ENCODE data around the gene TFCP2. TPM values are rescaled to one million over a fixed set of nuclear protein-coding genes. Genes with fewer than 3 reads are reported as not detected.
"Not testable (repeated sequence)": the region's sequence is repeated elsewhere in the genome, so short reads cannot be mapped to it uniquely, and the experiment has no call there.

The TFCP2 gene
- total RNA-seq, 2 donors from 2014 or later: 8.6 to 9.6 TPM

- peak overlapping the region; percentile 91 to 95 for H3K27ac ChIP-seq
- H3K4me1 ChIP-seq: peaks cover 0 to 26% of the 10 kb centered on the region in 2 donors
- H3K4me3 ChIP-seq: peak overlapping the region; percentile 80 to 85
- DNase-seq (ENCODE audit: low spot score): no peak
- H3K27me3 ChIP-seq: no peaks in the 10 kb centered on the region
- H3K9me3 ChIP-seq: no peaks in the 10 kb centered on the region
- no peak for TF ChIP-seq CTCF (IDR thresholded peaks at IDR 0.05)
- no peaks in the 10 kb centered on the region for H3K36me3 ChIP-seq
These were observed 90.3 kb downstream of the TFCP2 start for GRCh38 chr12:51082561-51083125.

GRCh38 chr12:51081421-51081820 is 91.5 kb downstream of the TFCP2 start:
- no peak for DNase-seq (ENCODE audit: low spot score)
- no peak overlapping the region for H3K4me3 ChIP-seq
- no peaks in the 10 kb centered on the region for H3K36me3 ChIP-seq
- H3K4me1 ChIP-seq: peaks cover 0 to 38% of the 10 kb centered on the region in 2 donors
- H3K9me3 ChIP-seq: no peaks in the 10 kb centered on the region
- no peaks in the 10 kb centered on the region for H3K27me3 ChIP-seq
- no peak for TF ChIP-seq CTCF (IDR thresholded peaks at IDR 0.05)
- no peak overlapping the region for H3K27ac ChIP-seq

- Histone ChIP-seq H3K4me3 (no peak overlapping the region), H3K9me3 (no peaks in the 10 kb centered on the region), H3K36me3 (no peaks in the 10 kb centered on the region), H3K27me3 (no peaks in the 10 kb centered on the region), H3K27ac (no peak overlapping the region), H3K4me1 (peaks cover 0 to 51% of the 10 kb centered on the region in 2 donors)
- no peak for TF ChIP-seq CTCF (IDR thresholded peaks at IDR 0.05)
- no peak for DNase-seq (ENCODE audit: low spot score)
These were observed 92.8 kb downstream of the TFCP2 start for GRCh38 chr12:51080136-51080535.

- not testable (repeated sequence) for H3K27me3 ChIP-seq; H3K27ac ChIP-seq; H3K36me3 ChIP-seq; DNase-seq (ENCODE audit: low spot score); H3K9me3 ChIP-seq; H3K4me3 ChIP-seq
- H3K4me1 ChIP-seq: peaks cover 0 to 53% of the 10 kb centered on the region in 2 donors
These were observed 94.1 kb downstream of the TFCP2 start for GRCh38 chr12:51078866-51079265.

GRCh38 chr12:51078346-51078745 is 94.6 kb downstream of the TFCP2 start:
- not testable (repeated sequence) for H3K4me3 ChIP-seq

GRCh38 chr12:51077930-51078329 is 95.0 kb downstream of the TFCP2 start:
- no peaks in the 10 kb centered on the region for H3K9me3 ChIP-seq
- peak overlapping the region in 1 of 2 donors; percentile 73 for H3K27ac ChIP-seq
- no peak overlapping the region for H3K4me3 ChIP-seq
- no peaks in the 10 kb centered on the region for H3K27me3 ChIP-seq
- DNase-seq (ENCODE audit: low spot score): no peak
- H3K4me1 ChIP-seq: peaks cover 0 to 53% of the 10 kb centered on the region in 2 donors
- no peak for TF ChIP-seq CTCF (IDR thresholded peaks at IDR 0.05)
- H3K36me3 ChIP-seq: peaks cover 12% of the 10 kb centered on the region

More at GRCh38 chr12:51078346-51078745, 94.6 kb downstream of the TFCP2 start:
- not testable (repeated sequence) for DNase-seq (ENCODE audit: low spot score); H3K9me3 ChIP-seq; H3K36me3 ChIP-seq; H3K27me3 ChIP-seq
- H3K27ac ChIP-seq: peak overlapping the region in 1 of 2 donors; percentile 73
- peaks cover 0 to 53% of the 10 kb centered on the region in 2 donors for H3K4me1 ChIP-seq
